HL-60/S4 (cell line): ENCODE measurements around the gene TNNC1.

Experiments
- in situ Hi-C: fragments of 300-500 bp; cut with MboI; formaldehyde crosslinking; loops from 2 replicates; pipeline ENCODE4 v1.14.3; 2022; ENCODE audit warnings: low sequenced_read_pairs

TNNC1 gene

DNA sequence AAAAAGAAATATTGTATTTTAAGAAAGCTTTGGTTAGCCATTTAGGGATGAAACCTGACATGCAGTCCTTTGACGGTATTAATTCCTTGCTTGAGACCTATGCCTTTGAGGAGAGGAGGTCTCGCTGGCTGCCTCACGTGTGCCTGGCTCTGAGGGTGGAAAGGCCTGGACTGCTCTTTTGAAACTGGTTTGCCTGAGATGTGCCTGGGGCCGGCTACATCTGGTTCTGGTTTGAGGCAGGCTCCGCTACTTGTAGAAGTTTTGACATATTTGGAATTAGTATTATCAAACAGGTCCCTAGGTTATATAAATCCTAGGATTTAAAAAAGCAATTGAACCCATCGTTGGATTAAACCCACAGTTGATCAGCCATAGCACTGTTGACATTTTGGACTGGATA lies 8.0 kb upstream of the TNNC1 start:
- in situ Hi-C loops: no loop called here

DNA sequence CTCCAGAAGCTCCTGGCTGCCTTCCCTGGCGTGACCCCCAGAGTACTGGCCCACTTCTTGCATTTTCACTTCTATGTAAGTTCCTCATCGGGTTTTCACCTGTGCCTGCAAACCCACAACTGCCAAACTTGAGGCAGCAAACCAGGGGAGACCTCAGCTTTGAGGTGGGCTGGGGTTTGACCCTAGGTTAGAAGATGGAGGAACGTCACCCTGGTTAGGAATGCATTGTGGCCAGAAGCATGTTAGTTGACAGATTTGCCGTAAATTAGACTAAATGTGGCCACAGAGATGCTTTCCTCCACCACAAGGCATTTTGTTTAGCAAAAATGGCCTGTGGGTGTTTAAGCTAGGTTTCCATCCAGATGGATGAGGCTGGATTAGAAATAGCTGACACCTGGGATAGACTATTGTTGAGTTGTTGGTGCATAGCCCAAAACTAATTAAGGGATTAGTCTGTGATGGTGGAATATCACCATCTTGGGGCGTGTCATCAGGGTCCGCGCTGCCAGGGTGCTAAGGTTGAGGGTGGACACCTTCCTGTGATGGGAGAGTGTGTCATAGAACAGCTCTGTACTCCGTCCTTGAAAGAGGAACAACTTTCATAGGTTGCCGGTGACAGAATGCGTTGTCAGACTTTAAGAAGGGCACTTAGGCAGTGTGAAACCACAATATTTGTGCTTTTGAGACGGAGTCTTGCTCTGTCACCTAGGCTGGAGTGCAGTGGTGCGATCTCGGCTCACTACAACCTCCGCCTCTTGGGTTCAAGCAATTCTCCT lies 5.1 kb upstream of the TNNC1 start:
- in situ Hi-C loops: no loop called here

DNA sequence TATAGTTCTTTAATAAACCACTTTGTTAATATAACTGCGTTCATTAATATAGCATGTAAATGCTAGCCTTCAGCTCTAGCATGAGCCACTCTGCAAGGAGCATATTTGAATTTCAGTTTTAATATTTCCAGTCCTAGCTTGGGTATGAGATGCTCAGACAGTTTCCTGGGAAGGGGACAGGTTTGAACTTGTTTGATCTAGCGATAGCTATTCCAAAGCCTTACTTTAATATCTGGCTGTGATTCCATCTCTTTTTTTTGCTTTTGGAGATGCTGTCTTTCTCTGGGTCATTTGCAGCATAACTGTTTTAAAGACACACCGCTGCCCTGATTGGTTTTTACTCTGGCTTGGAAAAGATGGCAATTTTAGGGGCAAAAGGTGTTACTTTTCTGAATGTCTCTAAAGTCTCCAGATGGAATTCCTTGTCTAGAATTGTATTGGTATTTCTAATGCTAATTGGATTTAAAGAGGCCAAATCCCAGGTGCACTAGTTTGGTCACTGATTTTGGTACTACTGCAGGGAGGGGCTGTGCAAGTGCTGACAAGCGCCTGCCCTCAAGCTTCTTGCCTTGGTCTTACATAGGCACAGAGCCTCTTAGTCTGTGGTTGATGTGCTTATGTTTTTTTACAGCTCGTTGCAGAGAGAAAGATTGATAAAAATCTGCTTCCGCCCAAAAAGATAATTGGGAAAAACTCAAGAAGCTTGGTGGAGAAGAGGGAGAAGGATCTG lies 4.4 kb upstream of the TNNC1 start:
- in situ Hi-C loops: no loop called here

DNA sequence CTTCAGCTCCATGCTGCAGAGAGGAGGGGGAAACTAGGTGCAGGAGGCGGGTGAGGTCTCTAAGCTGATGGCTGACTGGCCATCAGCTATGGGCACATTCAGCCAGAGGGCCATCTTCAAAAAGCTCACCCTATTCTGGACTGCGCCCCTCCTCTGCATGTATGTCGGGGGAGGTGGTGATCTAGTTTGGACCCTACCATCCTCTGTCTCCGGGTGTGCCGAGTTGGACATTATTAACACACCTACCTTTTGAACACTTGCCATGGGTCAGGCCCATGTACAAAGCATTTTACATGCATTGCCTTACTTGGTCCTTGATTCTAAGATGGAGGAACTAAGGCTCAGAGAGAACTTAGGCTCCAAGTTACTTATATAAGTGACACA lies 3.0 kb upstream of the TNNC1 start:
- in situ Hi-C loops: no loop called here

DNA sequence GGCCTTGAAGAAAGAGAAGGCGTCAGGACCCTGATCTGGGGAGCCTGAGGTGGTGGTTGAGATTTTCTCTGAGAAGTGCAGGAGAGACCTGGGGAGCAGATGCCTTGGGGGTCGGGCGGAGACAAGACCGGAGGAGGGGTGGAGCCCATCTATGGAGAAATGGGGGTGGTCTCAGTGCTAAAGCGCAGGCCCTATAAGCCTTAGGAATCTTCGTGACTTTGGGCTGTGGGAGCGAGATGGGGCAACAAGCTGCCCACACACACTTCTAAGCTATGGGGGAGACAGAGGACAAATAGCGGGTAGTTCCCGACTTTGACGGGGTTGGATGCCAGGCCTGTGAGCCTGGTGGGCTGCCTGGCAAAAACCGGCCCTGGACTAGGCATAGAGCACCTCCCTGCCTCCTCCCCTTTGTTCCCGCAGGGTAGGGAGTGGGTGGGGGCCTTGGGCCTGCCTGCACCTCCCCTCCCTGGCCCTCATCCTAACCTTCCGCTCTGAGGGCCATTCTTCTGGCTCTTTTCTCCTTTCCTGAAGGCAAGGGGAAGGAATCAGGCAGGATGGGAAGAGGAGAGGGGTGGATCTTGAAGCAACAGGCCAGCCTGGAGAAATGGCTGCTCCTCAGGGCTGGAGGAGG lies 2.4 kb upstream of the TNNC1 start:
- in situ Hi-C loops: no loop called here

DNA sequence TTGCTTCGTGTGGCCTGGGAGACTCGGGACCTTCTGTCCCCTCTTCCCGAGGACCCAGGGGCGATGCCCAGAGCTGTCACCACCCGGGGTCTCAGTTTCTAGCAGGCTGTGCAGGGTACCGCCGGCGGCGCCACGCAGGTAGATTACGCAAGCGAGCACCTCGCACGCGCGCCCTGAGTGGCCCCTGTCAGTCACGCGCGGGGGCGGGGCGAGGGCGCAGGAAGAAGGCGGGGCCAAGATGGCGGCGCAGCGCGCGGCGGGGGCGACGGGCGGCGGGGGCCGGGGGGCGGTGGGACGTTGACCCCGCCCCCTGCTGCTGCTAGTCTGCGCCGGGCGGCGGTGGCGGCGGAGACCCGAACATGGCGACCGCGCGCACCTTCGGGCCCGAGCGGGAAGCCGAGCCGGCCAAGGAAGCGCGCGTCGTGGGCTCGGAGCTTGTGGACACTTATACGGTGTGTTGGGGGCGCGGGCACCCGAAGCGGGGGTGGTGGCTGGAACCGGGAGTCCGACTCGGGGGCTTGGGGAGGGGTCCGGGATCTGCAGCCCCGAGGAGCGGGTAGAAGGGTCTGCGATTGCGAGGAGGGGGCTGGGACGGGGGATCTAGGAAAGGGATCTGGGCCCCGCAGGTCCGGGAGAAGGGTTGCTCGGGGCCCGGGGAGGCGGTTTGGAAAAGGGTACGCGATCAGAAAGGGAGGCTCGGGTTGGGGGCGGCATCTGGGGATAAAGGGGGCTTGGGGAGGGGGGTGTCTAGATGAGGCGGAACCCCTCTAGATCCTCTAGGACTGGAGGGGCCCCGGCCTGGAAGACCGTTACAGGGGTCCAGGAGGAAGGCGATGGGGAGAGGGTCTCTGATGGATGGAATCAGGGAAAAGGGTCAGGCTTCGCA lies 1.7 kb upstream of the TNNC1 start, which contains the start of gene NISCH:
TSS of gene NISCH (plus strand) at position 322 of the 886 bp plus-strand sequence. CDS start at position 360, 38 bp downstream.
- in situ Hi-C loops: no loop called here

DNA sequence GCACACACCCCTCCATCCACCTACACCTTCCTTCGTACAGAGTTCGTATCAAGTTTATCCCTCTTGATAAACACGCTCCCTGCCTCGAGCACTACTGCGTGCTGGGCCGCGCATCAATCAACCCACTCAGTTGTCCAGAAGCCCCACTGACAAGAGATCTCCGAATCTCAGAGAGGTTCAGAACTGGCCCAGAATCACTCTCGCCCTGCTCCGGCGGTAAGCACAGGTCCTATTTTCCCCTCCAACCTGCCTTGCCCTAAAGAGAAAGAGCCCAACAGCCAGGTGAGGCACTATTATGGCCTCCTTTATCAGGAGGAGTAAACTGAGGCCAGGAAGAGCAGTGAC lies 1.1 kb upstream of the TNNC1 start:
- in situ Hi-C loops: no loop called here

DNA sequence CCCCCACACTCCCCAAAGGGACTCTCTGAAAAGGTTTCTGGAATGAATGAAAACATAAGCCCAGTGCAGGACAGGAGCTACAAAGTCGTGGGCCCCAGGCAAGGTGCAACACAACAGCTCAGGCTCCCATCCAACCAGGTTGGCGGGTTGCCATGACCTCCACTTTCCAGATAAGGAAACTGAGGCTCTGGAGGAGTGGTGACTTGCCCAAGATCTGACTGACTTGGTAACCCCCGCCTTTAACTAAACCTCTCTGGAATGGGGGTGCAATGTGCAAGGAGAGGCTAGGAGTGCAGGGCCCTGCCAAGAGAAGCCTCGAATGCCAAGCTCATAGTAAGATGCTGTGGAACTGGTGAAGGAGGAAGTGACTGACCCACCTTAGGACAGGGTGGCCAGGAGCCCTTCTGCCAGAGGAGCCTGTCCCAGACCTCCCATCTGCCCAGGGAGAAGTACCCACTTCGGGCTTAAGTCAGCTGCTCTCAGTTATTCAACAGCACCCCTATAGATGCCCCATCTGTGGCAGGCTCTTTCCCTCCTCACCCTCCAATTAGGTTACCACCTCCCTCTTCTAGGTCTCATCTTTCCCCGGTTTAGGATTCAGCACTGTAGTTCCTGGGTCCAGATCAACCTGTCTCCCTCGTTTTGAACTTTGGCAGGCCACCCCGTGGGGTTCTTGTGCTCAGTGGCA lies 553 bp upstream of the TNNC1 start:
- in situ Hi-C loops: no loop called here

DNA sequence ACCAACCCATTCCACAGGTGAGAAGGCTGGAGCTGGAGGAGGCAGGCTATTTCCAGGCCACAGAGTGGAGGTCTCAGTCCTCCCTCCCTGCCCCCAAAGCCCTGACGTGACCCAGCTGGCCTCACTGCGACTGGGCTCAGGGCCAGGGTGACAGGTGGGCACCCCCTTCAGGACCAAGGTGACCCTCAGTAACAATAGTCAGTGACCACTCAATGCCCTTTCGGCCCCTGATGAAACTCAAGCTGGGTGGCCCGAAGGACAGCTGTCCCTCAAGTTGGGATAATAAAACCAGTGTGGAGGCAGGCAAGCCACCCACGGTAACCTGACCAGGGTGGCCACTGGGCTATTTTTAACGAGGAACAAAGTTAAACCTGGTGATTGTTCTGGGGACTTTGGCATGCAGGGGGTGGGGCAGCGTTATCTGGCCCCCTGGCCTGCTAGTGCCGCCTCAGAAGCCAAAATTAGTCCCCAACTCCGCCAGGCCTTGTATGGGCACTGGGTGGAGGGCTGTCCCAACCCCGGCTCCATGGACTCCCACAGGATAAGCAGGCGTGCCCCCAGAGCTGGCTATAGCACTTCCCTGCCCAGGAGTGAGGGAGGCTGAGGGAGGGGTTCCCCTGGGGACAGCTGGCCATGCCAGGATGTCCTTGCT lies 1.1 kb downstream of the TNNC1 start:
- in situ Hi-C loops: no loop called here

DNA sequence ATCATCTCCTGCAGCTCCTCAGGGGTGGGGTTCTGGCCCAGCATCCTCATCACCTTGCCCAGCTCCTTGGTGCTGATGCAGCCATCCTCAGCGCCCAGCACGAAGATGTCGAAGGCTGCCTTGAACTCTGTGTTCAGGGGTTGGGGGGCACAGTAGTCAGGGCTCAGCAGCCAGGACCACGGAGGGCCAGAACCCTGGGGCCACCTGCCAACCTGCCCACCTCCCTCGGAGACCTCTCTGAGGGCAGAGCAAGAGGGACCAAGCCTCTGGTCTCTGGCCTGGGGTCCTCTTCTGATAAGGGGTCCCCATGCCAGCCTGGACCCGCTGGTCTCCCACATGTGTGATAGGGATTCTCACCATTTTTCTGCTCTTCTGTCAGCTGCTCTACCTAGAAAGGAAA lies 1.7 kb downstream of the TNNC1 start:
- in situ Hi-C loops: no loop called here

DNA sequence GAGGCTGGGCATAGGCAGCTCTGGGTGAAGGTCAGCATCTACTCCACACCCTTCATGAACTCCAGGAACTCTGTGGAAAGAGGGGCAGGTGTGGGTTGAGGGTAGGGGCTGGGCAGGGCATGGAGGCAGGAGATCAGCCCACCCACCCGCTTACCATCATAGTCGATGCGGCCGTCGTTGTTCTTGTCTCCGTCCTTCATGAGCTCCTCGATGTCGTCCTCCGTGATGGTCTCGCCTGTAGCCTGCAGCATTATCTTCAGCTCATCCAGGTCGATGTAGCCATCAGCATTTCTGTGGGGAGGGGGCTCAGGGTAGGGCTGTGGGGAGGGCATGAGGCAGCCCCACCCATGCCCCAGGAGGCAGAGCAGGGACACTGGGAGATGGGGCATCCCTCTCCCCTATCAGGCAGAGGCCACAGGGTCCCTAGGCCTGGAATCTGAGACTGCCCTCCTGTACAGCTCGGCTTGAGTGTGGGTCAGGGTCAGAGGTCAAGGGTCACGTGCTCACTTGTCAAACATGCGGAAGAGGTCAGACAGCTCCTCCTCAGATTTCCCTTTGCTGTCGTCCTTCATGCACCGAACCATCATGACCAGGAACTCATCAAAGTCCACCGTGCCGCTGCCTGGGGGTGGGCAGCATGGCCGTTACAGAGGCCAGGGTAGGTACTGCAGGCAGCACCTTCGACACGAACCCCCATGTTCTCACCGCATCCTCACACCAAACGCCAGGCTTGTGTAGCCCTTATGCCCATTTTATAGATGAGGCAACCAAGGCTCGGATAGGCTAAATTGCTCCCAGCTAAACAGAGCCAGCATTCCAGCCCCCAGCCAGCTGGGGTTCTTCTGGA lies 2.4 kb downstream of the TNNC1 start:
- in situ Hi-C loops: no loop called here

DNA sequence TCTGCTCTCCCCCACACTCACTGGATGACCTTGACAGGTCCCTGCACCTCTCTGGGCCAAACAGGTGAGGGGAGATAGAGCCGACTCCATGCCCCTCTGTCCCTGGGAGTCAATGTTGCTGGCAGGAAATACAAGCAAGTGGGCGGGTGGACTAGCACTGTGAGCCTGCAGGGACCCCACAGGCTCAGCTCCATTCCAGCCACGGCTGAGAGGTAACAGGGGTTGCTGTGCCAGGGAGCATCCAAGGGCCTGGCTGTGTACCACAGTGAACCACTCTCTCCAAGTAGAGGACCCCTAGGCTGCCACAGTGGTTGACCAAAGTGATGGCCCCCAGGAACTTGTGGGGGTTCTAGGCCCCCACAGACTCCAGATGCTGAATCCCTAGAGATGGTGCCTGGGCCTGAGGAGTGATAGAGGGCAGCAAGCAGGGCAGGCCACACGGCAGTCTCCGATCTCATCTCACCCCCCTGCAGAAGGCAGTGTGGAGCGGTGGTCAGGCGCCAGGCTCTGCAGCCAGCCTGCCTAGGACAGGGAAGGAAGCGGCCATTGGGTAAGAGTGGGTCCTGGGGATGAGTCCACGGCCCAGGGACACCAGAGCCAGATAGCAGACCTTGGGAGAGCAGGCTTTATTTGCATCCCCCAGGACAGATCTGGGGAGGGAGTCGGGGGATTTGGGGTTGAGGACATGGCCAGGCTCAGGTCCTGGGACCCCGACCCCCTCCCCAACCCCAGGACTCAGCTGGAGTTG lies 3.2 kb downstream of the TNNC1 start:
- in situ Hi-C loops: no loop called here

DNA sequence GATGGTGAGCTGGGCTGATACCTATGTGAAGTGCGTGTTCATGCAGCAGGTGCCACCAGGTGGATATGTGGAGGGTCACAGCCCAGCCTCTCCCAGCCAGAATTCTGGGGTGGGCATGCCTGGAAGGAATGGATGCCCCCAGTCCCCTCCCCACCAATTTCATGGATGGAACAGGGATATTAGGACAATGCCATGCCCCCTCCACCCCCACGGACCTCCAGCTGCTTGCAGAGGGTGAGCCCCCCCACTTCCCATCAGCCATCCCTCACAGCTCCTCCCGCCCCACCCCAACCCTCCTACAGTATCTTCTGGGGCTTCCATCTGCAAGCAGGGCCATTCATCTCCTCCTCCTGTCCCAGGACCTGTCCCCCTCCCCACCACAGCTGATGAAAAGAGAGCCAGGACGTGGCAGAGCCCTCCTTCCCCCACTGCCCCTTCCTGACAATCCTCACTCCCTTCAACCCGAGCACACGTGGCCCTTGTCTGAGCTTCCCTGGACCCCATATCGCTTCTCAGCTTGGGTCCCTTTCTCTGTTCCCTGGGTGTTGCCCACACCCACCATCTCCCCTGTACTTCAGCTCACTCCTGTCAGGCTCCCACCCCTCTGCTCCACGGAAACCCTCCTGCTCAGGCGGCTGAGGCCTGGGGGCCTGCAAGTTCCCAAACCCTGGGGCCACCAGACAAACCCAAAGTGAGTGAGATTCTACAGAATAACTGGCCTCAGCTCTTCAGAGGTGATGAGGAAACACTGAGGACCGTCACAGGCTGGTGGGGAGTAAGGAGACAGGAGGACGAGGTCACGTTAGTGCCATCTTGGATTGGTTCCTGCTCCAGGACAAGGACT lies 6.1 kb downstream of the TNNC1 start:
- in situ Hi-C loops: no loop called here

DNA sequence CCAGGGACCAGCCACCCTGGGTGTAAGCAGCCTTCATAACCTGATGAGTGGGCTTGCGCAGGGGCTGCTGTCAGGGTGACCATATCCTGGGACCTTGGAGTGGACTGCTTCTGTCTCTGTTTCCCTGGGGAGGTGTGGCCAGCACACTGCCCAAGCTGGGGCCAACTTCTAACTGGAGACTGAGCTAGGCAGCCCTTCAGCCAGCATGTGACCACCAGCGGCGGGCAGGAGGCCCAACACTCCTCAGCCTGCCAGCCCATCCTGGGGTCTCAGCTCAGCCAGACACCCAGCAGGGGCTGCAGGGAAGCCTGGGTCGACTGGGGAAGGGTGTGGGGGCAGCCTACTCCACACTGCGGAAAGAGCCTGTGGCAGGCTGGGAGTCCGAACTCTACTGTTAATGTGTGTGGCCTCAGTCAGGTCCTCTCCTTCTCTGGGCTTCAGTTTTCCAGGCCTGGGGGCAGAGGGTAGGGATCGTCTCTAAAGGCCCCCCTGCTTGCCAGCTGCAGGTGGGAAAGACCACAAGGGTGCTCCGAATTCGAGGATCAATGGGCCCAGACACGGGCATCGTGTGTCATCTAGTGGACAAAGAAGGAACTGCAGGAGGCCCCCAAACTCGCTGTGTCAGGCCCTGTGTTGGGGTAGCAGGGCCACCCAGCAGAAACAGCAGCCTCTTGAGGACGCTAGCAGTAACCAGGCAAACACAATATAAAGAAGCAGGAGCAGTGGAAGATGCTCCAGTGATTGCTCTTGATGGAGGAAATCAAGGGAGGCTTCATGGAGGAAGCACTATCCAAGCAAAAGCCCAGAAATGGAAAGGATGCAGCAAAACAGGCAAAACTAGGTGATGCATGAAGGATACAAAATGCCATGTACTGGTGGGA lies 7.0 kb downstream of the TNNC1 start:
- in situ Hi-C loops: no loop called here

DNA sequence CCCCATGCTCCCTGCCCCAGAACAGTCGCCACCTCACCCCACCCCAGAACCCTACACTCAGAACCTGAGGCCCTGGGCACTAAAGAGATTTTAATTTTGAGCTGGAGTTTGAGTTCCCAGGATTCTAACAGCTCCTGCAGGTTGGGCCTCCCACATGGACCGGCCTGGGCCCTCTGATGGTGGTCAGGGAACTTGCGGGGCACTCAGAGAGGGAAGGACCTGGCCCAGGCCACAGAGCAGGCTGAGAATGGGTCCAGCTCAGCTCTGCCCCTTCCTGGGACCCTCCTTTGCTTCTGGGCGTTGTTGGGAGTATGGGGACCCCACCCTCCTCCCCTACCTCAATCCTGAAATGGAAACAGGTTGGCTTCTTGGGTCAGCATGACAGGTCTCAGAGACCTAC lies 7.8 kb downstream of the TNNC1 start:
- in situ Hi-C loops: no loop called here
